GM19395 (cell line): Measurements from ENCODE around the gene PRPF38A.

Experiments used
- ATAC-seq: cut with Tn5 transposase; IDR thresholded peaks from one replicate; pipeline ENCODE4 v1.9.1; 2021; ENCODE audit warnings: mild to moderate bottlenecking, moderate library complexity; ENCODE audit not compliant: unreplicated experiment

The PRPF38A gene

GRCh38 chr1:52399629-52400028 is 4.8 kb upstream of the PRPF38A start:
- no peak for ATAC-seq

- no peak for ATAC-seq
These were observed 4.3 kb upstream of the PRPF38A start for GRCh38 chr1:52400131-52400530.

- ATAC-seq: no peak
These were observed 1.6 kb upstream of the PRPF38A start for GRCh38 chr1:52402860-52403240.

DNA sequence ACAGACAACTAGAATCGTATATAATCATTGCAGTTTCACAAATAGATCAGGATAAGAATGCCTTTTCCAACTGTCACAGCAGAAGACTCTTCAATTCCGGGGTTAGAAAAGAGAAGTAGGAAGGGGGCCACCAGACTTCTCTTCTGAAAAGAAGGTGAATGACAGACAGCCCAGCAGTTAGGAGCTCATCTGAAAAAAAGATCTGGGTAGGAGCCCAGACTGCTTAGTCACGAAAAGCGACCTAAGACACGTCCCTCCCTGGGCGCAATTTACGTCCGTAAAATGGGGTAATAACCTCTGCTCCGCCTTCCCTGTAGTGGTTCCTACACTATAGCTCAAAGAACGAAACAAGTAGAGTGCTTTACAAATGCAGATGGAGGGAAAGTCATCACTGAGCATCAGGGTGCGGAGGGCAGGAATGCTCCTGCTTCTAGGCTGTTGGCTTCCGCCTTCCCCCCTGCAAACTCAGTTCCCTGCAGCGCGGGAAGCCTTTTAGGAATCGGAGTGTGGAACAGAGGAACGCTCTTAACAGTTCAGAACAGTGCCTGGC is 761 bp upstream of the PRPF38A start:
- peak; percentile 47 for ATAC-seq

GRCh38 chr1:52404975-52405338 is 555 bp downstream of the PRPF38A start:
- no peak for ATAC-seq

GRCh38 chr1:52413410-52413989 is 9.1 kb downstream of the PRPF38A start:
- ATAC-seq: no peak

DNA sequence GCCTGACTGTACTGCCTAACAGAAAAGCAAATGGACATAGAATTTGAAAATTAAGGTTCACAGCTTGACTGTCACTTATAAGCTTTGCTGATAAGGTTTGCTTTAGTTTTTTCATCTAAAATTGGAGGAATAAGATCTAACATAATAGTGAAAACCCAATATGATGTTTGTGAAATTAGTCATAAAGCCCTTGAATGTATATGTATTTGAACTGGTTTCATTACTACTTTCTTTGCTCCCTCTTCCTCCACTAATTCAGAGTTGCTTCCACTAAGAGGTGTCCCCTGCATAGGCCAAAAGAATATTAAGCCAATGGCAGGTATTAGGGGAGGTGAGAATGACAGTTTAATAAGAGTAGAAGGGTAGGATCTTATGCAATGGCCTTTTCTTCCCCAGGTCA is 10.5 kb downstream of the PRPF38A start:
- no peak for ATAC-seq

GRCh38 chr1:52416811-52417210 is 12.4 kb downstream of the PRPF38A start:
- no peak for ATAC-seq

DNA sequence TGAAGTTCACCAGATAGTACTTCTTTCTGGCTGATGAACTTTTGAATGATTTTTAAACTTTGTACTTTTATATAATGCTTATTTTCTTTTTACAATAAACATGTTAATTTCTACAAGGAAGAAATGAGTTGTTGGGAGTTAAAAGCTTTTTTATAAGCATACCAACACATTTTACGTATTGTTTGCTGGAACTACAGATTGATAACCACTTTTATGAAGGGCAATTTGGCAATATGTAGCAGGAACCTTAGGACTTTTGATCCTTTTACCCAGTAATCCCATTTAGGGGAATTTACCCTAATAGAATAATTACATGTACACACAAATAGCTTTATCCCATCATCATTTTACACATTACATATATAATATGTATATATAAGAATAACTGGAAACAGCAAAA is 16.3 kb downstream of the PRPF38A start:
- no peak for ATAC-seq

- ATAC-seq: no peak
These were observed 18.7 kb downstream of the PRPF38A start for GRCh38 chr1:52423055-52423454.

GRCh38 chr1:52423771-52424170 is 19.4 kb downstream of the PRPF38A start:
- no peak for ATAC-seq

- no peak for ATAC-seq
These were observed 19.8 kb downstream of the PRPF38A start for GRCh38 chr1:52424231-52424636.

GRCh38 chr1:52424813-52425212 is 20.4 kb downstream of the PRPF38A start:
- ATAC-seq: no peak

GRCh38 chr1:52426371-52426770 is 22.0 kb downstream of the PRPF38A start:
- no peak for ATAC-seq

DNA sequence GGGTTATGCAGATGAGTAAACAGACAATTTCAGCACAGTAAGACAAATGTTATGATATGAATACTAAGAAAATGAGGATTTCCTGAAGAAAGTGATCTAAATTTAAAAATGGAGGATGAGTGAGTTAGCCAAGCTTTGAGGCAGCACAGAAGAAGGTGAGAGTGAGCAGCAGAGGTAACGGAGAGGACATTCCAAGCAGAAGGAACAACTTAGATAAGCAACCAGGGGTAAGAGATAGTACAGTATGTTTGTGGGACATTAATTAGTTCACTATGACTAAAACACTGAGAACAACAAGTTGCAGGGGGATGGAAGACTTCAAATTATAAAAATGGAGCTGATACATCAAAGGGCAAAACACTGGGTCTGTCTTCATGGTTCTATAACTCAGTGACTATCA is 22.8 kb downstream of the PRPF38A start:
- ATAC-seq: no peak

GRCh38 chr1:52432807-52433206 is 28.4 kb downstream of the PRPF38A start:
- ATAC-seq: no peak

DNA sequence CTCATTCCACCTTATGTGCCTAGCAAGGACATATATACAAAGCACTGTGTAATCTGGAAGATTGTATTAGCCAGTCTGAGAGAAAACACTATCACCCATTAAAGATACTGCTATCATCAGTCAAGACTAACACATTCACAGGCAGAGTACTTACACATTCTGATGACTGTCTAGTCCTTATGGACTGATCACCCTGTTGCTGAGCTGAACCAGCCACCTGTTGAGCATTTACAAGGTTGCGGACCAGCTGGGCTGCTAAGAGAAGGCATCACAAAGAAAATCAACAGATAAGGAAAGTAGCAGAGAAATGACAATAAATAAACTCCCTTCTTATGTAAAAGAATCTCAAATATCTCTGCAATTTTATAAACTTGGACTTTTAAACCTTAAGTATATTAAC is 30.8 kb downstream of the PRPF38A start:
- ATAC-seq: no peak

DNA sequence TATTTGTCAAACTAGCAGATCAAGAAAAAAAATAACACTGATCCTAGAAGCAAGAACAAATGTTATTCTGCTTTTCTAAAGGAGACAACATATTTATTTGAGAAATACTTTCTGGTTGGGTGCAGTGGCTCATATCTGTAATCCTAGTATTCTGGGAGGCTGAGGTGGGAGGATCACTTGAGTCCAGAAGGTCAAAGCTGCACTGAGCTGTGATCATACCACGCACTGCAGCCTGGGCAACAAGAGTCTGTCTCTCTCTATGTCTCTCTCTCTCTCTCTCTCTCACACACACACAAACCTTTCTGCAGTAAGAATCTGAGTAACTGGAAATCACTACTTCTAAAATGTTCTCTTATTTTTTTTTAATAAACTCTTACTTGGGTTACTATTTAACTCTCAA is 31.2 kb downstream of the PRPF38A start:
- no peak for ATAC-seq

GRCh38 chr1:52436817-52437216 is 32.4 kb downstream of the PRPF38A start:
- ATAC-seq: no peak

DNA sequence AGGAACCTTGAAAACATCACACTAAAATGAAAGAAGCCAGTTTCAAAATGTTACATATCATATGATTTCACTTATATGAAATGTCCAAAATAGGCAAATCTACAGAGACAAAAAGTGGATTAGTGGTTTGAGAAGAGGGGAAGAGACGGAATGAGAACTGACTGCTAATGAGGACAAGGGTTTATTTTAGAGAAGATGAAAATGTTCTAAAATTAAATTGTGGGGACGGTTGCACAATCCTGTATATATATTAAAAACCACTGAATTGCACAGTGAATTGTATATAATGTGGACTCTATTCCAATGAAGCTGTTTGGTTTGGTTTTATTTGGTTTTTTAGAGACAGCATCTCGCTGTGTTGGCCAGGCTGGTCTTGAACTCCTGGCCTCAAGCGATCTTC is 35.6 kb downstream of the PRPF38A start:
- no peak for ATAC-seq

- ATAC-seq: no peak
These were observed 40.1 kb downstream of the PRPF38A start for GRCh38 chr1:52444463-52444862.

DNA sequence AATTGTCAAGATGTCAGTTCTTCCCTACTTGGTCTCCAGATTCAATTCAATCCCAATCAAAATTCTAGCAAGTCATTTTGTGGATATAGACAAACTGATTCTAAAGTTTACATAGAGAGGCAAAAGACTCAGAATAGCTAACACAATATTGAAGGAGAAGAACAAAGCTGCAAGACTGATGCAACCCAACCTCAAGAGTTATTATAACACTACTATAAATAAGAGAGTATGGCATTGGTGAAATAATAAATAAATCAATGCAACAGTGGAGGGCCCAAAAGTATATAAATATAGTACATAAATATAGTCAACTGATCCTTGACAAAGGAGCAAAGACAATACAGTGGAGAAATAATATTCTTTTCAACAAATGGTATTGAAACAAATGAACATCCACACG is 49.7 kb downstream of the PRPF38A start:
- ATAC-seq: no peak

GRCh38 chr1:52454779-52455178 is 50.4 kb downstream of the PRPF38A start:
- no peak for ATAC-seq
